HAP-1 (cell line): ENCODE data around the gene FKRP.
"Not testable (repeated sequence)": the region's sequence is repeated elsewhere in the genome, so short reads cannot be mapped to it uniquely, and the experiment has no call there.

Experiments used
- DNase-seq, 2 experiments: peaks; one replicate each; pipeline ENCODE4 v3.0.0-alpha.2; 2016 to 2020; ENCODE audit warnings: low spot score in 2 of 2
- H3K27me3 ChIP-seq: fragments of 250-450 bp; sonication (Bioruptor Pico); 2 replicates; pipeline ENCODE4 v1.5.1; 2020; ENCODE audit warnings: low read depth, mild to moderate bottlenecking, moderate library complexity
- H3K36me3 ChIP-seq: fragments of 250-450 bp; sonication (Bioruptor Pico); replicated peaks from 2 replicates; pipeline ENCODE4 v1.5.1; 2020; ENCODE audit warnings: mild to moderate bottlenecking
- H3K4me1 ChIP-seq: fragments of 250-450 bp; sonication (Bioruptor Pico); 2 replicates; pipeline ENCODE4 v1.5.1; 2020; ENCODE audit warnings: mild to moderate bottlenecking
- H3K4me3 ChIP-seq: fragments of 250-450 bp; sonication (Bioruptor Pico); 2 replicates; pipeline ENCODE4 v1.5.1; 2020; ENCODE audit warnings: mild to moderate bottlenecking, moderate library complexity
- H3K9me3 ChIP-seq: fragments of 250-450 bp; sonication (Bioruptor Pico); 2 replicates; pipeline ENCODE4 v1.5.1; 2020; ENCODE audit warnings: mild to moderate bottlenecking, moderate library complexity
- in situ Hi-C: fragments of 300-500 bp; cut with MboI; formaldehyde crosslinking; loops from 3 replicates; pipeline ENCODE4 v1.14.3; 2020; ENCODE audit warnings: low sequenced_read_pairs, inconsistent platforms, mixed read lengths

The FKRP gene

GRCh38 chr19:46766569-46767317 lies 20.9 kb downstream of the FKRP start:
- in situ Hi-C loops, result no loop called here
- peak; percentile 41 to 83 for DNase-seq
- peaks cover 5% of the 10 kb centered on the region for H3K4me1 ChIP-seq
- H3K9me3 ChIP-seq, result no peaks in the 10 kb centered on the region
- no peaks in the 10 kb centered on the region for H3K36me3 ChIP-seq
- H3K27me3 ChIP-seq, result no peaks in the 10 kb centered on the region
- no peak overlapping the region for H3K4me3 ChIP-seq

GRCh38 chr19:46768746-46769145 lies 22.9 kb downstream of the FKRP start:
- H3K4me1 ChIP-seq, H3K36me3 ChIP-seq, H3K27me3 ChIP-seq, H3K9me3 ChIP-seq, in situ Hi-C loops, H3K4me3 ChIP-seq, DNase-seq: not testable (repeated sequence)

GRCh38 chr19:46772170-46773017 lies 26.5 kb downstream of the FKRP start:
- H3K4me3 ChIP-seq, result no peak overlapping the region
- H3K9me3 ChIP-seq, result no peaks in the 10 kb centered on the region
- in situ Hi-C loops, result no loop called here

GRCh38 chr19:46773018-46773399 lies 27.2 kb downstream of the FKRP start:
- Histone ChIP-seq H3K36me3 (peaks cover 36% of the 10 kb centered on the region), H3K27me3 (no peaks in the 10 kb centered on the region), H3K4me1 (peaks cover 5% of the 10 kb centered on the region; the same call in 1 of the 2 replicates), H3K4me3 (no peak overlapping the region), H3K9me3 (no peaks in the 10 kb centered on the region)
- in situ Hi-C loops, result no loop called here
- DNase-seq, result no peak

More at GRCh38 chr19:46772170-46773017, 26.5 kb downstream of the FKRP start:
- peaks cover 5% of the 10 kb centered on the region; the same call in 1 of the 2 replicates for H3K4me1 ChIP-seq
- peaks cover 32% of the 10 kb centered on the region for H3K36me3 ChIP-seq
- no peaks in the 10 kb centered on the region for H3K27me3 ChIP-seq
- DNase-seq, result no peak

GRCh38 chr19:46775642-46776258 lies 29.9 kb downstream of the FKRP start:
- H3K36me3 ChIP-seq, result peaks cover 64% of the 10 kb centered on the region
- peaks cover 4% of the 10 kb centered on the region; the same call in 1 of the 2 replicates for H3K4me1 ChIP-seq
- no peaks in the 10 kb centered on the region for H3K9me3 ChIP-seq
- H3K27me3 ChIP-seq, result no peaks in the 10 kb centered on the region
- in situ Hi-C loops, result no loop called here
- no peak for DNase-seq
- no peak overlapping the region for H3K4me3 ChIP-seq

- H3K36me3 ChIP-seq, result peaks cover 78% of the 10 kb centered on the region
- H3K4me1 ChIP-seq, result no peaks in the 10 kb centered on the region
- in situ Hi-C loops, result no loop called here
- DNase-seq, result peak in 1 of 2 experiments; percentile 66
- H3K9me3 ChIP-seq, result no peaks in the 10 kb centered on the region
- H3K4me3 ChIP-seq, result no peak overlapping the region
- H3K27me3 ChIP-seq, result no peaks in the 10 kb centered on the region
Observed at GRCh38 chr19:46776927-46777911, 31.4 kb downstream of the FKRP start.

GRCh38 chr19:46777956-46778645 lies 32.2 kb downstream of the FKRP start:
- peaks cover 87% of the 10 kb centered on the region for H3K36me3 ChIP-seq
- H3K9me3 ChIP-seq, DNase-seq, H3K4me3 ChIP-seq, H3K27me3 ChIP-seq, H3K4me1 ChIP-seq, in situ Hi-C loops: not testable (repeated sequence)

- in situ Hi-C loops, result no loop called here
- Histone ChIP-seq H3K27me3 (no peaks in the 10 kb centered on the region), H3K9me3 (no peaks in the 10 kb centered on the region), H3K36me3 (peaks cover 91% of the 10 kb centered on the region), H3K4me3 (no peak overlapping the region), H3K4me1 (peaks cover 8% of the 10 kb centered on the region)
- DNase-seq, result no peak
Observed at GRCh38 chr19:46782355-46783019, 36.6 kb downstream of the FKRP start.

GRCh38 chr19:46783670-46784069 lies 37.8 kb downstream of the FKRP start:
- Histone ChIP-seq H3K36me3 (peaks cover 83% of the 10 kb centered on the region), H3K9me3 (no peaks in the 10 kb centered on the region), H3K4me3 (peak overlapping the region; percentile 94), H3K4me1 (peaks cover 8% of the 10 kb centered on the region), H3K27me3 (no peaks in the 10 kb centered on the region)
- in situ Hi-C loops, result no loop called here
- peak in 1 of 2 experiments; percentile 51 for DNase-seq

- in situ Hi-C loops, result no loop called here
- peaks cover 13% of the 10 kb centered on the region for H3K4me1 ChIP-seq
- H3K9me3 ChIP-seq, result no peaks in the 10 kb centered on the region
- H3K36me3 ChIP-seq, result peaks cover 75% of the 10 kb centered on the region
- peak overlapping the region; percentile 94 for H3K4me3 ChIP-seq
- H3K27me3 ChIP-seq, result no peaks in the 10 kb centered on the region
- peak; percentile 93 to 95 for DNase-seq
Observed at GRCh38 chr19:46784262-46785053, 38.6 kb downstream of the FKRP start.

- in situ Hi-C loops, result no loop called here
Observed at GRCh38 chr19:46785054-46785979, 39.5 kb downstream of the FKRP start.

More at GRCh38 chr19:46785054-46785979, 39.5 kb downstream of the FKRP start:
- Histone ChIP-seq H3K27me3 (no peaks in the 10 kb centered on the region), H3K9me3 (no peaks in the 10 kb centered on the region), H3K4me1 (peaks cover 13% of the 10 kb centered on the region), H3K4me3 (peak overlapping the region; percentile 94), H3K36me3 (peaks cover 67% of the 10 kb centered on the region)
- DNase-seq, result no peak
